ENCODE results near the gene CCDC88B.
A peak's percentile ranks its signal among the peaks of the same experiment; 100 is the strongest.
"Not testable (repeated sequence)": the region's sequence is repeated elsewhere in the genome, so short reads cannot be mapped to it uniquely, and the experiment has no call there.

The CCDC88B gene

GRCh38 chr11:64305691-64306562, 34.1 kb upstream of the CCDC88B start:
- peak; percentile 83 for DNase-seq

- no peak for DNase-seq
These were observed 33.5 kb upstream of the CCDC88B start for GRCh38 chr11:64306563-64306875.

- DNase-seq = no peak
These were observed 33.0 kb upstream of the CCDC88B start for GRCh38 chr11:64306876-64307622.

- DNase-seq = not testable (repeated sequence)
These were observed 32.2 kb upstream of the CCDC88B start for GRCh38 chr11:64307795-64308194.

GRCh38 chr11:64312947-64313346, 27.1 kb upstream of the CCDC88B start:
- no peak for DNase-seq

GRCh38 chr11:64313491-64314145, 26.4 kb upstream of the CCDC88B start:
- no peak for DNase-seq

- no peak for DNase-seq
These were observed 25.7 kb upstream of the CCDC88B start for GRCh38 chr11:64314146-64314804.

- no peak for DNase-seq
These were observed 25.0 kb upstream of the CCDC88B start for GRCh38 chr11:64314805-64315561.

GRCh38 chr11:64315667-64316526, 24.1 kb upstream of the CCDC88B start:
- DNase-seq = not testable (repeated sequence)

GRCh38 chr11:64316672-64317324, 23.2 kb upstream of the CCDC88B start:
- DNase-seq = peak; percentile 54

- DNase-seq = peak; percentile 98
These were observed 22.6 kb upstream of the CCDC88B start, which contains the start of gene TRMT112 for GRCh38 chr11:64317325-64317960. TSS of gene TRMT112 (minus strand) at chr11:64317559. CDS start at chr11:64317526, 33 bp downstream.

GRCh38 chr11:64317961-64318765, 21.8 kb upstream of the CCDC88B start, which contains the start of gene PRDX5:
TSS of gene PRDX5 (plus strand) at chr11:64318121. CDS start at chr11:64318216, 95 bp downstream.
- DNase-seq = peak; percentile 96

GRCh38 chr11:64318766-64319761, 20.9 kb upstream of the CCDC88B start:
- no peak for DNase-seq

GRCh38 chr11:64320556-64320955, 19.4 kb upstream of the CCDC88B start:
- DNase-seq = no peak

GRCh38 chr11:64321026-64321425, 19.0 kb upstream of the CCDC88B start:
- DNase-seq = no peak

- no peak for DNase-seq
These were observed 18.5 kb upstream of the CCDC88B start for GRCh38 chr11:64321533-64321932.

GRCh38 chr11:64322925-64323260, 17.1 kb upstream of the CCDC88B start:
- DNase-seq = no peak

GRCh38 chr11:64323373-64323772, 16.6 kb upstream of the CCDC88B start:
- no peak for DNase-seq
